ENCODE results near the gene RTN4R.

The RTN4R gene

DNA sequence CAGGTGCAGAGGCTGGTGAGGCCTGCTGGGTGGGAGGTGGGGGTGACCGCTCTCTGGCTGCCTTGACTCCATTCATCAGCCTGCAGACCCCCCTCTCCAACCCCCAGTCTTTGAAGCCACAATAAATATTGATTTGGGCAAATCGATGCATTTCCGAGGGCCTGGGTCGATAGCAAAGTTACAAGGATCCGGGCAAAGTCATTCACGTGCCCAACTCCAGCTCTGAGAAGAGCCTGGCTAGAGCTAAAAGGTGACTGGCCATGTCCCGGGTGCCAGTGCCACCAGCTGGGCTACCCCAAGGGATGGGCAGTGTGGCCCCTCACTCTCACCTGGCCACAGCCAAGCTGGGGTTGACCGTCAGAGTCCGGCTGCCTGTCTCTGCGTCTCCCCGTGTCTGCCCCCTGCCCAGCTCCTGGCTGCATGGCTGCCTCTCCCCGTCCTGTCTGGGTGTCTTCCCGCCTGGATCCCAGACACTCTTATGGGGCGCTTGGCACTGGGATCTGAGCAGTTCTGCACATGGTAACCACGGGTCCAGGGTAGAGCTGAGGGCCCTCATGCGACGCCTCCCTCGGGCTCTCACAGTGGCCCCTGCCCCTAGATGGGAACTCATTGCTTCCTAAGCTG lies 70.6 kb downstream of the RTN4R start:
- no peaks in the 10 kb centered on the region for H3K27me3 ChIP-seq (ENCODE audit: control insufficient read depth, insufficient read depth, low read length)
- H3K4me3 ChIP-seq (ENCODE audit: low read length): no peak overlapping the region
- no peak overlapping the region for H3K9ac ChIP-seq (ENCODE audit: low read length)
- H3K36me3 ChIP-seq (ENCODE audit: control insufficient read depth, low read depth, low read length): no peaks in the 10 kb centered on the region
- no peaks in the 10 kb centered on the region for H3K4me1 ChIP-seq (ENCODE audit: control insufficient read depth, low read depth, low read length)
- no peaks in the 10 kb centered on the region for H3K9me3 ChIP-seq (ENCODE audit: control insufficient read depth, low read depth, low read length)
- no peak overlapping the region for H3K27ac ChIP-seq (ENCODE audit: low read length)

DNA sequence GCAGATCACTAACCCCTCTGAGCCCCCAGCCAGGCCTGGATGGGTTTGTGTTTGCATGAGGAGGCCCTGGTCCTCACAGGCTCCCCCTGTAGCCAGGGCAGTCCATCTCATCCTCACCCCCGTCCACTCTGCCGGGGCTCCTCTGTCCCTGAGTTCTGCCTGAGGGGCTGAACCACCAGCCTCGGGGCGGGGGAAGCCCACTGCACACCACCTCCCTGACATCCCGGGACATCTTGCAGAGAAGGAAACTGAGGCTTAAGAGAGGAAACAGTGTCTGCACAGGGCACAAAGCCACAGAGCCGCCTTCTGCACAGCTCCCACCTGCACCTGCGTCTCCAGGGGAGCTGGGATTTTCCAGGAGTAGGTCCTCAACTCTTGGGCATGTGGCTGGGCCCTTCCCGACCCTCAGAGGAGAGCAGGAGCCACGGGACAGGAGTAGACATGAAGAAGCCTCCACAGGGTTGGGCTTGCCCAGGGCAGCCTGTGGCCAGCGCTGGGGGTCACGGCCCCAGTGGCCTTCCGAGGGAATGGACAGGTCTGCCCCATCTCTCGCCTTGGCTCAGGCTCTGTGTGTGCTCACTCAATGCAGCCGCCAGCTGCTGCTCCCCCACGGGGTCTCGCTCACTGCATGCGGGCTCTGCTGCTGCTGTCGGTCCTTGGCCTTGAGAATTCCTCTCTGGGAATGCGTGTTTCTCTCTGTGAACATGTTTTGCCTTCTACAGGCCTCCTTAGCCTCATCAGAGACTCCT lies 71.8 kb downstream of the RTN4R start:
- Histone ChIP-seq H3K9me3 (ENCODE audit: control insufficient read depth, low read depth, low read length) (no peaks in the 10 kb centered on the region), H3K27me3 (ENCODE audit: control insufficient read depth, insufficient read depth, low read length) (no peaks in the 10 kb centered on the region), H3K4me1 (ENCODE audit: control insufficient read depth, low read depth, low read length) (no peaks in the 10 kb centered on the region), H3K36me3 (ENCODE audit: control insufficient read depth, low read depth, low read length) (no peaks in the 10 kb centered on the region), H3K9ac (ENCODE audit: low read length) (no peak overlapping the region), H3K27ac (ENCODE audit: low read length) (no peak overlapping the region), H3K4me3 (ENCODE audit: low read length) (no peak overlapping the region)

DNA sequence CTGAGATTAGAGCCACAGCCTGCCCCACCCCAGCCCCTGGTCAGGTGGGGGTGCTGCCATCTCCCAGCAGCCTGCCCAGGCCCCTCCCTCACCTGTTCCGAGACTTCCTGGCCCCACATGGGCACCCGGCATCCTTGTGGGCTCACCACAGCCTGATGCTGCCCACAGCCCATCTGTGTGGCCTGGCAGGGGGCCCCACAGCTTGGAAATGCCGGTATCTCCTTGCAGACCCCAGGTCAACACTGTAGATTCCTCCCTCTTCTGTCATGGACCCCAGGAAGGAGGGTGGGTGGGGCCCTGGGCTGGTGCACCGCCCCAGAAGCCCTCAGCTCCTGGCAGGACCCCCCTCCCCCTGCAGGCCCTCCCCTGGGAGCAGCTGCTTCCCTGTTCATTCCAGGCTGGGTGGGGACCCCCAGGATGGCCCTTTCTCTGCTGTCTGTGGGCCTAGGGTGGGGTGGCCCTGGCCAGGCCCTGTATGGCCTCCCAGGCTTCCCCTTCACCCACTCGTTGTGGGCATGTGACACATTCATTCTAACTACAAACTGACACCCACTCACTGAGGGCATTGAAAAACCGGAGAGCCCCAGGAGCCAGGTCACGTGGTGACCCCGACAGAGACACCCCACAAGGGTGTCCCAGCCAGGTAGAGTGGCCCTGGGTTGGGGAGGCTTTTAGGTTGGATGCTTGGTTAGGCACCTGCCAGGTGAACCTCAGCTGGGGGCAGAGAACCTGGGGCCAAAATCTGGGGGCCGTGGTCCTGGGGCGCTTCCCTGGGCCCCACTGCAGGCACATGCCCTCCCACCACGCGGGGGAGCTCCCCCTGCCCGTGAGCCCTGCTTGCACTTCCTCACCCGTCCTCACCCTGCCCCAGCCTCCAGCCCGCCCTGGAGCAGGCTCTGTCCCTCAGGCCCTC lies 73.2 kb downstream of the RTN4R start:
- no peak overlapping the region for H3K4me3 ChIP-seq (ENCODE audit: low read length)
- H3K27ac ChIP-seq (ENCODE audit: low read length): no peak overlapping the region
- no peaks in the 10 kb centered on the region for H3K27me3 ChIP-seq (ENCODE audit: control insufficient read depth, insufficient read depth, low read length)
- no peak overlapping the region for H3K9ac ChIP-seq (ENCODE audit: low read length)
- H3K4me1 ChIP-seq (ENCODE audit: control insufficient read depth, low read depth, low read length): no peaks in the 10 kb centered on the region
- no peaks in the 10 kb centered on the region for H3K36me3 ChIP-seq (ENCODE audit: control insufficient read depth, low read depth, low read length)
- no peaks in the 10 kb centered on the region for H3K9me3 ChIP-seq (ENCODE audit: control insufficient read depth, low read depth, low read length)

DNA sequence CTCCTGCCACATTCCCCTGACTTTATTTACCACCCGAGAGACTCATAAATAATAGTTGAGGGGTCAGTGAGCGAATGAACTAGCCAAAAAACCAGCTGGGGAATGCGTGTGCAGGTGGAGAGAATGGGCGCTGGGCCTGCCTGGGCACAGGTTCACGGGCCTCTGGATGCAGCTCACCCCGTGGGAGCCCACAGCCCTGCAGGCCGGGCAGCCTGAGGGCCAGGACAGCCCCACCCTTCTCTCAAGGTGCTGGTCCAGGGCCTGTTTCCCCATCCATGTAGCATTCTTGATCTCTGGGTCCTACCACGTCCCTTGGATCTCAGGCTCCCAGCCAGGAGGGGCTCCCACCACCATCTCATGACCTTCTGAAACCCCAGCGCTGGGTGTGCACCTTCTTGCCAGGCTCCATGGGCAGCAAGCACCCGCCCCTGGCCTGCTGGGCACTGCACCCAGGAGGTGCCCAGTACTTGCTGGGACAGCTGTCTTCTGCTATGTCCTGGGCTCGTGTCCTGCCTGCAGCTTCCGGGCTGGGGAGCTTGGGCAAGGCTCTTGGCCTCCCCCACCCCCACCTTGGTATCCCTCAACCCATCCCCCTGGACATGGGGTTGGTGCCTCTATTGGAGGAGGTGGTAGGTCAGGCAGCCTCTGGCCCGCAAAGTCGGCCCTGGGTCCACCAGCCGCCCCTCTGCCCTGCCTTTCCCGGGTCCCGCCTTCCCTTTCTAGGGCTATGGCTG lies 74.2 kb downstream of the RTN4R start:
- Histone ChIP-seq H3K9me3 (ENCODE audit: control insufficient read depth, low read depth, low read length) (no peaks in the 10 kb centered on the region), H3K27ac (ENCODE audit: low read length) (no peak overlapping the region), H3K4me3 (ENCODE audit: low read length) (no peak overlapping the region), H3K36me3 (ENCODE audit: control insufficient read depth, low read depth, low read length) (no peaks in the 10 kb centered on the region), H3K27me3 (ENCODE audit: control insufficient read depth, insufficient read depth, low read length) (no peaks in the 10 kb centered on the region), H3K4me1 (ENCODE audit: control insufficient read depth, low read depth, low read length) (no peaks in the 10 kb centered on the region), H3K9ac (ENCODE audit: low read length) (no peak overlapping the region)

DNA sequence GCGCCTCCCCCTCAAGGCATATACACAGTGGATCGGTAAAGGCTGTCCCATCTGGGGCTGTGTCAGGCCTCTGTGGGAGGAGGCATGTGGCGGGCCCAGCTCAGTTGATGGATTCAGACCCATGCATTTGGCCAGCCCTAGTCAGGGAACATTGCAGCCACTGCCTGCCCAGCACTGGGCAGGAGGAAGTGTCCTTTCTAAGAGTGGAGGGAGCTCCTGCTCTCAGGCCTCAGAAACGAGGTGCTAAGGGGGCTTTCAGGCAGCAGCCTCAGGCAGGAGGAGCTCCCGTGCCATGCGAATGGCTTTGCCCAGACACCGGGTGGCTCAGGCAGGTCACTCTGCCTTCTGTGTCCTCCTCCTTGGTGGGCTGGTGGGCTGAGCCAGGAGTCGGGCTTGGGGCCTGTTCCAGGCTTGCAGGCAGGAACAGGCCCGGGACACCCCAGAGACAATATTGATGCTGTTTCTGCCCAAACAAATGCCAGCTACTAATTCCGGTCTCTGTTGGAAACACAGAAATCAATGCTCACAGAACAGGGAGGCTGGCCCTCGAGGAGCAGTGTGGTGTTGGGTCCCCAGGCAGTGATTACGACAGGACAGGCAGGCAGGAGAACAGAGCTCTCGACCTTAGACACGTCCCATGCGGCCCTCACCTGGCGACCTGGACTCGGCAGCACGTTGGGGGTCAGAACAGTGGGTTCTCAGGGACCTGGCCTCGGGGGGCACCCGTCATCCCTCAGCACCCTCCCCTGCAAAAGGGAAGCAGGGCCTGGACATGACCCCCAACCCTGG lies 75.0 kb downstream of the RTN4R start:
- Histone ChIP-seq H3K4me3 (ENCODE audit: low read length) (no peak overlapping the region), H3K9ac (ENCODE audit: low read length) (no peak overlapping the region), H3K9me3 (ENCODE audit: control insufficient read depth, low read depth, low read length) (no peaks in the 10 kb centered on the region), H3K4me1 (ENCODE audit: control insufficient read depth, low read depth, low read length) (no peaks in the 10 kb centered on the region), H3K27me3 (ENCODE audit: control insufficient read depth, insufficient read depth, low read length) (no peaks in the 10 kb centered on the region), H3K27ac (ENCODE audit: low read length) (no peak overlapping the region), H3K36me3 (ENCODE audit: control insufficient read depth, low read depth, low read length) (no peaks in the 10 kb centered on the region)

DNA sequence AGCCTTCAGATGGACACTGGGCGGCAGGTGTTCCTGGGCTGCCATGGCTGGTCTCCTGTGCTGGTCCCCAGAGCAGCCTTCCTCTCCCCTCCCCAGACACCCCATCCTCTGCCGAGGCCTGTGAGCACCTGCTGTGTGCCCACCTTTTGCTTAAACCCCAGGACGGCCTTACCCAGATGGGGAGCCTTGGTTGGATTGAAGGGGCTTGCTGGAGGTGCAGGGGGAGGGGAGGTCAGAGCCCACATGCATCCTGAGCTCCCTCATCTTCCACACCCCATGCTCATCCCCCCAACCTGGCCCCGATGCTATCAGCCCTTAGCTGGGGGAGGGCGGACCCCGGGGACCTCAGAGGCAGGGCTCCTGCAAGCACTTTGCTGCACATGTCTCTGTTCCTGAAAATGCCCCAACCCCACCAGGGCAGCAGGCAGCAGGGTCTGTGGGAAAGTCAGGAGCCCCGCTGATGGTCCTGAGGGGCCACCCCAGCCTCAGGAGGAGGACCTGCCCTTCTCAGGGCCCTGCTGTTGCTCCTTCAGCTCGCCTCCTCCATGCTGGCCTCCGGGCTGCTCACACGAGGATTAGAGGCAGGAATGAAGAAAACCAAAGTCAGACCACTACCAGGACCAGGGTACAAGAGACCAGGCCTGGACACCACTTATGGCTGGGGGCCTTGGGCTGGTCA lies 75.7 kb downstream of the RTN4R start:
- no peaks in the 10 kb centered on the region for H3K4me1 ChIP-seq (ENCODE audit: control insufficient read depth, low read depth, low read length)
- H3K27ac ChIP-seq (ENCODE audit: low read length): no peak overlapping the region
- no peak overlapping the region for H3K9ac ChIP-seq (ENCODE audit: low read length)
- no peak overlapping the region for H3K4me3 ChIP-seq (ENCODE audit: low read length)
- no peaks in the 10 kb centered on the region for H3K36me3 ChIP-seq (ENCODE audit: control insufficient read depth, low read depth, low read length)
- no peaks in the 10 kb centered on the region for H3K9me3 ChIP-seq (ENCODE audit: control insufficient read depth, low read depth, low read length)
- H3K27me3 ChIP-seq (ENCODE audit: control insufficient read depth, insufficient read depth, low read length): no peaks in the 10 kb centered on the region

DNA sequence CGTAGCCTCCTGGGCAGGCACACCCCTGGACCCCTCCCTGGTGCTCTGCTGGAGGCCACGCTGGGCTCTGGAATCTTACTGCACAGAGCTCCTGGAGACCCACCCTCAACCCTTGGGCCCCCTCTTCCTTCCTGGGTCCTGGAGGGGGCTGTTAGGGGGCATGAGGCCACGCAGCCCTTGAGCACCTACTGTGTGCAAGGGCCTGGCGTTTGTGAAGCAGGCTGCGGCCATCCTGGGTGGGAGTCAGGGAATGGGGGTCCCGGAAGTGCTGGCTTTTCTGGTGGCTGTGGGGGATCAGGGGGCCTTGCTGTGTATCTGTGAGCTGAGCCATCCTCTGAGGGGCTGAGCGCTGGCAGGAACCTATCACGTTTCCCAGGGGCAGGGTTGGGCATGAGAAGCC lies 76.3 kb downstream of the RTN4R start:
- Histone ChIP-seq H3K4me1 (ENCODE audit: control insufficient read depth, low read depth, low read length) (no peaks in the 10 kb centered on the region), H3K4me3 (ENCODE audit: low read length) (no peak overlapping the region), H3K36me3 (ENCODE audit: control insufficient read depth, low read depth, low read length) (no peaks in the 10 kb centered on the region), H3K27me3 (ENCODE audit: control insufficient read depth, insufficient read depth, low read length) (no peaks in the 10 kb centered on the region), H3K27ac (ENCODE audit: low read length) (no peak overlapping the region), H3K9me3 (ENCODE audit: control insufficient read depth, low read depth, low read length) (no peaks in the 10 kb centered on the region), H3K9ac (ENCODE audit: low read length) (no peak overlapping the region)

All from iPS-18a (cell line).